Epithelial cell of esophagus (primary cell): ENCODE data around the gene MRTFB.

ENCODE experiments used
- DNase-seq: peaks from one replicate; pipeline ENCODE4 v3.0.0; 2010; ENCODE audit warnings: low read depth
- H3K4me3 ChIP-seq: 2 replicates; pipeline ENCODE4 v1.5.1; 2011; ENCODE audit warnings: mild to moderate bottlenecking, low read length, control low read depth
- CTCF ChIP-seq: IDR thresholded peaks from 2 replicates; pipeline ENCODE4 v1.5.1; 2011; ENCODE audit warnings: low read depth, mild to moderate bottlenecking, low read length, control low read depth, inconsistent platforms; ENCODE audit not compliant: insufficient read depth; ENCODE audit errors: missing control alignments

The MRTFB gene

GRCh38 chr16:14050291-14051027 lies 20.7 kb upstream of the MRTFB start:
- no peak for TF ChIP-seq CTCF
- DNase-seq: peak; percentile 76
- no peak overlapping the region for H3K4me3 ChIP-seq

GRCh38 chr16:14051103-14051729 lies 19.9 kb upstream of the MRTFB start:
- no peak for DNase-seq
- H3K4me3 ChIP-seq: no peak overlapping the region
- no peak for TF ChIP-seq CTCF

GRCh38 chr16:14056970-14057369 lies 14.1 kb upstream of the MRTFB start:
- no peak for DNase-seq
- H3K4me3 ChIP-seq: no peak overlapping the region
- TF ChIP-seq CTCF: no peak

- H3K4me3 ChIP-seq: no peak overlapping the region
- no peak for DNase-seq
- no peak for TF ChIP-seq CTCF
Measured at GRCh38 chr16:14057878-14058382, 13.2 kb upstream of the MRTFB start.

GRCh38 chr16:14061732-14062259 lies 9.3 kb upstream of the MRTFB start:
- no peak overlapping the region for H3K4me3 ChIP-seq
- no peak for TF ChIP-seq CTCF

GRCh38 chr16:14062261-14062660 lies 8.9 kb upstream of the MRTFB start:
- no peak for DNase-seq
- no peak overlapping the region for H3K4me3 ChIP-seq
- no peak for TF ChIP-seq CTCF

More at GRCh38 chr16:14061732-14062259, 9.3 kb upstream of the MRTFB start:
- DNase-seq: no peak
